Measurements from ENCODE around the gene CAPN8.

GRCh38 chr1:223616586-223616985, 48.9 kb downstream of the CAPN8 start:
- no peak for TF ChIP-seq POLR2A (IDR thresholded peaks at IDR 0.05; ENCODE audit: low read depth, low read length)
- no peak for TF ChIP-seq POLR2AphosphoS5 (IDR thresholded peaks at IDR 0.05; ENCODE audit: low read depth, low read length)
- no peak for TF ChIP-seq TAF1 (IDR thresholded peaks at IDR 0.05; ENCODE audit: borderline replicate concordance, low read depth, low read length)
